Lung microvascular endothelial cell (primary cell): ENCODE data around the gene ZSWIM2. TPM values are rescaled to one million over a fixed set of nuclear protein-coding genes. Genes with fewer than 3 reads are reported as not detected.
"Not testable (repeated sequence)": the region's sequence is repeated elsewhere in the genome, so short reads cannot be mapped to it uniquely, and the experiment has no call there.

Experiments used
- DNase-seq, 2 donors: peaks; one replicate each; pipeline versions ENCODE4 v3.0.0 to v3.0.0-alpha.2; 2010; ENCODE audit warnings: low read depth in 2 of 2
- total RNA-seq: library from RNA; depleted of rRNA; stranded (reverse); fragments of >200 nt; gene quantifications from 2 replicates; pipeline ENCODE4 v1.2.1, GENCODE V29; 2014

ZSWIM2 gene, protein sequence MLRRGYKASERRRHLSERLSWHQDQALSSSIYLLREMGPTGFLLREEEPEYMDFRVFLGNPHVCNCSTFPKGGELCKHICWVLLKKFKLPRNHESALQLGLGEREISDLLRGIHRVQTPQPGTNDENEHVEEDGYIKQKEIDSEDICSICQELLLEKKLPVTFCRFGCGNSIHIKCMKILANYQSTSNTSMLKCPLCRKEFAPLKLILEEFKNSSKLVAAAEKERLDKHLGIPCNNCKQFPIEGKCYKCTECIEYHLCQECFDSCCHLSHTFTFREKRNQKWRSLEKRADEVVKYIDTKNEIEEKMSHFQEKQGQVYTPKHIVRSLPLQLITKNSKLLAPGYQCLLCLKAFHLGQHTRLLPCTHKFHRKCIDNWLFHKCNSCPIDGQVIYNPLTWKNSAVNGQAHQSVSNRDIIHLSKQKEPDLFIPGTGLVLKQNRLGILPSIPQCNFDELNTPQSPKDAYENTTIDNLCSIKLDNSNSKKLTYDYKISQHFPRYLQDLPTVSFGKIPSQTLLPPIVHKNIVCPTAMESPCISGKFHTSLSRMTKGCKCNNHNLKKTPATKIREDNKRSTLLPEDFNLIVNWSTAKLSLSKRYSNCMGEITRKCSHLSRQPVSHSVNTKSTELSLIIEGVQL
- total RNA-seq, result not detected in 2 replicates

DNA sequence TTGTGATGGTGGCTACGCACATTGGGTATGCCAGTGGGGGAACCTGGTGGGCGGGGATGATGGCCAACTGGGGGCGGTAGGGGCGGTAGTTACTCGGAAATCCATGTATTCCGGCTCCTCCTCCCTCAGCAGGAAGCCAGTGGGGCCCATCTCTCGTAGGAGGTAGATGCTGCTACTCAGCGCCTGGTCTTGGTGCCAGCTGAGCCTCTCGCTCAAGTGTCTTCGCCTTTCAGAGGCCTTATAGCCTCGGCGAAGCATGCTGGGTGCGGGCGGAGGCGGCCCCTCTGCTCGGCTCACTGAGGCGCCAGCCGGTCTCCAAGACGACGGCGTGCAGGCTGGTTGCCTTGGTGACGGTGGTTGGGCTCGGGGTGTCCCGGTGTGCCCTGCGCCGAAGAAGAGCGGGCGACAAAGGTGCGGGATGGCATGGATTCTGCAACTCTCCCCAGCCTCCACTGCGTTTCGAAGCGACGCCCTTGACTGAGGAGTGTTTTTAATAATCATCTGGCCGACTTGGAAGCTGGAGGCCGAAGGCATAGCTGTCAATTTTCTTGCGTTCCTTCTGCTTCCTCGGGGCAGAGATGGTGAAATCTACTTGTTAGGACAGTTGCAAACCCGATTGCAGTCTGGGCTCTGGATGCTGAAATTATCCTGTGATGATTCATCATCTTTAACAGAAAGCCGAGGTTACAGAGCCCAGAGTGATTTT is at the start of gene ZSWIM2:
Gene ZSWIM2 (minus strand): TSS at position 298 of the 706 bp plus-strand sequence. CDS start 40 bp downstream, at position 258.
- peak; percentile 27 to 46 for DNase-seq

- DNase-seq, result not testable (repeated sequence)
Measured at GRCh38 chr2:186896220-186896619, 47.2 kb upstream of the ZSWIM2 start.

DNA sequence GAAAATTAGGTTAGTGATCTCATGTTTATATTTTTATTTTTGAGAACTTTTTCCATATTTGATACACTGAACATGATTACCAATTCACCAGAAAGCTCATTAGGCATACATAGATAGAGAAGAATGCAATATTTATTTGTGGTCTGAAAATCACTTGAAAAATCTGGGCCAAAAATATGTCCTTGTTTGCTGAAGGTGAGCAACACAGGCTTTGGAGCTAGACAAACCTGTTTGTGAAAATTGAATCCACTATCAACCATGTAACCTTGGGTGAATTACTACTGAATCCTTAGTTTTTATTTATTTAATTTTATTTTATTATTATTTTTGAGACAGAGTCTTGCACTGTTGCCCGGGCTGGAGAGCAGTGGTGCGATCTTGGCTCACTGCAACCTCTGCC is 46.5 kb upstream of the ZSWIM2 start:
- DNase-seq, result no peak

DNA sequence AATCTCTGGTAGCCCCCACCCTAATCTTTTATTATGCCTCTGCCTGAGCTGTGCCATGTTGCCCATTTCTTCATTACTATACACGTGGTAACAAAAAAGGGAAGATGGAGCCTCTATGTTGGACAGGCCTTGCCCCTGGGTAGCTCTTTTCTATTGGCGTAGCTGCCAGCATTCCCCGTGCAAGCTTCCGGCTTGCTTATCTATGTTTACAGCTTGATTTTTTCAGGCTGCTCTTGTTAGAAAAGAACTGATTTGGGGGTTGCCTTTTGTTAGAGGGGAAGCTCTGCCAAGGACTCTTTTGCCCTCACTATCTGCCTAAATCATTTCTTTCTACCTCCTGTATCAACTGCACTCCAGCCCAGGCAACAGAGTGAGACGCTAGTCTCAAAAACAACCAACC is 45.5 kb upstream of the ZSWIM2 start:
- DNase-seq, result peak in 1 of 2 donors; percentile 16

DNA sequence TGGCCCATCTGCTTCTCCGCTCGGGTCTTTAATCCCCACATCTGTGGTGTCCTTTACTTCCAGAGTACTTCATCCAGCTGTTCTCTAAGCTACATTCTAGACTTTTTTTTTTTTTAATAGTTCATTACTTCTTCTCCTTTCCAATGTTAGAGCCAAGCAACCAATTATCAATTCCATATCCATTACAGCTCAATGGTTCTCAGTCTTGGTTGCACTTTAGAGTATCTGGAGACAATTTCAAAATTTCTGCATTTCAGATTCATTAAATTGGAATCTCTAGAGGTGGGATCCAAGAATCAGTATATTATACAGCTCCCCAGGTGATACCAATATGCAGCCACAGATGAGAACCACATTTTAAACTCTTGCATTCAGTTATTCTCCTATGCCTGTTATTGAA is 43.9 kb upstream of the ZSWIM2 start:
- DNase-seq, result no peak

DNA sequence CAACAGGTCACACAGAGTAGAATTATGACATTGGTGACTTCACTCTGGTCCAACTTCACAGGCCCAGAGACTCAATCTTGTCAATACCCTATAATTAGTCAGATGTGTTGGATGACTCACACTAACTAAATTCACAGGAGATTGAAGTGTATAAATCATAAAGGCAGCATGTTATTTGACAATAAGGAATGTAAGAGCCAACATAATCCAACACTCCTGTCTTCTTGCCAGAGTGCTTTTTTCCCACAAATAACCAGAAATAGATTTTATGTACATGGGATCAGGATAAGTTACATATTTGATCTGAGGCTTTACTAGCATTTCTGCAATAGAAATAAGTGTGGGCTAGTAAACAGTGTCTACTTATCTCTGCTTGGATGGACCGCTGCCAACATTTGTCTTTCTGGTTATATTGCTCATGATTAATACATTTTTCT is 42.2 kb upstream of the ZSWIM2 start:
- peak; percentile 62 to 77 for DNase-seq

DNA sequence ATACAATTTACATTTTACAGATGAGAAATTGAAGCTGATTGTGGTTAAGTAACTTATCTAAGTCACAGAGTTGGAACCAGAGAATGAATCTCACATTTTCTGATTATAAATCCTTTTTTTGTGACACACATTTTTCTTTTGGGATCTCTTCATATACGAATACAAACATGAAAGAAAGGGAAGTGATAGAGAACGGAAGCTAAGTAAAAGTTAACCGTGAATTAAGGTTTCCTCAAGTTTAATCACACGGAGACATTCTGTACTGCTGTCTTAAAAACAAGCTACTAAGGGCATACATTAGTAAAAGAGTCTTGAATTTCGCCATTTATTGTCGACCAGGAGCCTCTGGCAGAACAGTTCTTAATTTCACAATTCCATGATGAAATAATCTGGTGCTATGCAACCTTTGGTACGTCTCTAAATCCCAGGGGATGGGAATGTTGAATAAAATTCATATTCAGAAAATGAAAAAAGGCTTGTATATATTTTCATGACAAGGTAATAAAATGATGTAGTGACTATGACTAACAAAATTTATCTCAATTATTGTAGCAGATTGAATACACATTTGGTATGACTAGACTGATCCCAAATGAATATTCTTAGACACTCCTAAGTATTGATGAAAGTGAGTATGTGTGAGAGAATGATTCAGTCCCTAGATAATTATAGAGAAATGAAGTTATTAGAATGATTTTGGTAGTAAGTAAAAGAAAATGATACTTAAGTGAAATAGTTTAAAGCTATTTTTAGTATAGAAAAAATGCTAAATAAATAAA is 40.3 kb upstream of the ZSWIM2 start:
- no peak for DNase-seq

DNA sequence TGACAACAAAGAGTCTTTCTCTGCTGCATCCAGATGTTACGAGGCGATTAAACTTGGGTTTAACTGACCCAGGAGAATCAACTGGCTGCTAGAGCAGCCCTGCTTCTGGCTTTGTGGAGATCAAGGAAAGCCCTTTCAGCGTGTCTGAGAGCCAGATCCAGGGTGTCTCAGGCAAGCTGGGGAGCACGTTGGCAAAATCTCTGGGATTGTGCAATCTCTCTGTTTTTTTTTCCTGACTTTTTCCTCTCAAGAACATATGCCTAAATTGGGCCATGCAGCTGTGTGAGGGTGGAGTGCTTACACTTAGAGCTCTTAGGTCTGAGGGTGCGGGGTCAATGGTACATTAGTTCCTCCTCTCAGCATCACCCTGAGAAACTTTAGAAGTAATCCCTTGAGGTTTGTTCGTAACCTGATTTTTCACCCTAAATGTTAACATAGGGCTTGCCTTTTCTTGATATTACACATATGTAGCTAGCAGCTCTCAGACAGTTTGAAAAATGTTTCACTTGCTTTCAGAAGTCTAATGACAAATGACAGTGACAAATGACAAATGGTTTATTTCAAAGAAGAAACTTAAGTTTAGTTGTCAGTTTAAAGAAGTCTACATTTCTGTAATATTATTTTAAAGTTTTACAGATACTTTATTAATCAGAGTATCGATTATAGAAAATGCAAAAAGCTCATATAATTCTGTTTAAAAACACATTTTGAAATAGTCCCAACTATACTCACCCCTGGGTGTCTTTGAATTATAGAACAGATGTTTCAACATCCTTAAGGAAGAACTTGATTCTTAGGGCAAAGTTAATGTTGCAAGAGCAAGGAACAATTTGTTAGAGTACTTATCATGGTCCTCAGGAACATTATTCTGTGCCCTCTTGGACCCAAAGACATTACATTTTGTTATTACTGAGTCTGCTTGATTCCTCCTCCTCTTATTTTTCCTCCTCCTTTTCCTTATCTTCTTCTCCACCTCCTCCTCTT is 38.4 kb upstream of the ZSWIM2 start:
- DNase-seq, result peak in 1 of 2 donors; percentile 28

DNA sequence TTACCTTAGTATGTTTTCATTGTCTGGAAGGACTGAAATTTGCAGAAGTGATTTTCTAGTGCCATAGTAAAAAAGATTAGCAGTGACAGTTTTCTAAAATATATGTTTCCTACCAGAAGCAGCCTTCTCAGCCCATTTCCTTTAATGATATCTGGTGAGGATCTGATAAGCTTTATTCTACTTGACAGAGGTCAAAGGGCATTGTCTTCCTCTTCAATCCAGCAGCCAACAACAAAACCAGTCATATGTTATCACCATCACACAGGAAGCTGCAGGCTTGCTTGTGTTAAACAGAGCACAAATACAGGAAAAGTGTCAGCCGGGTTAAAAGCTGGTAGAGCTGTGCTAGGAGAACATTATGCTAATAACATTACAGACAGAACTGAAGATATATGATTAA is 35.6 kb upstream of the ZSWIM2 start:
- DNase-seq, result peak; percentile 98

DNA sequence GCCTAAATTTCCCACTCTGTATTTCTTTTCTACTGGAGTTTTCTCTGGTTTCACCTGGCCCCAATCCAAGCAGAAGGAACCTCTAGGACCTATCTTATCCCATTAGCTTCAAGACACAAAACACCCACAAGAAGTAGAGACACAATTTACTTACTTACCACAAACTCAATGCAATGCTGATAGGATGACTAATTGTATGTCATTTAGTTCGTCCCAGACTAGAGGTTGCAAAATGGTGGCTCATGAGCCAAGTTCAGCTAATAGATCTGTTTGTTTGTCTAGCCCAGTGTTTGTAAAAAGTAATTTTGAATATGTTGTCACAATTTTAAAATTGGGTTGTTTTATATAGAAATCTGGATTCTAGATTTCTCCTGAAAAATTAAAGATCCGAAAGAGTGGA is 34.7 kb upstream of the ZSWIM2 start:
- DNase-seq, result peak in 1 of 2 donors; percentile 21

- peak; percentile 86 for DNase-seq
Measured at GRCh38 chr2:186882511-186883071, 33.6 kb upstream of the ZSWIM2 start.

DNA sequence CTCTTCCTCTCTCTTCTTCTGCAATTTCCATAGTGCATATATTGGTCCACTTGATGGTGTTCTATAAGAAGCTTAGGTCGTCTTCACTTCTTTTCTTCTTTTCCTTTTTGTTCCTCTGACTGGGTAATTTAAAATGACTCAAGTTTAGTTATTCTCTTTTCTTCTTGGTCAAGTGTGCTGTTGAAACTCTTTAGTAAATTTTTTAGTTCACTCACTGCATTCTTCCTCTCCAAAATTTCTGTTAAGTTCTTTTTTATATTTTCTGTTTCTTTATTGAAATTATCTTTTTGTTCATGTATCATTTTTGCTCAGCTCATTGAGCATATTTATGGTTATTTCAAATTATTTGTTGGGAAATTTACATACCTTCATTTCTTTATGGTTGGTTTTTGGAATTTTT is 32.7 kb upstream of the ZSWIM2 start:
- DNase-seq, result no peak

- DNase-seq, result no peak
Measured at GRCh38 chr2:186879312-186879711, 30.3 kb upstream of the ZSWIM2 start.

DNA sequence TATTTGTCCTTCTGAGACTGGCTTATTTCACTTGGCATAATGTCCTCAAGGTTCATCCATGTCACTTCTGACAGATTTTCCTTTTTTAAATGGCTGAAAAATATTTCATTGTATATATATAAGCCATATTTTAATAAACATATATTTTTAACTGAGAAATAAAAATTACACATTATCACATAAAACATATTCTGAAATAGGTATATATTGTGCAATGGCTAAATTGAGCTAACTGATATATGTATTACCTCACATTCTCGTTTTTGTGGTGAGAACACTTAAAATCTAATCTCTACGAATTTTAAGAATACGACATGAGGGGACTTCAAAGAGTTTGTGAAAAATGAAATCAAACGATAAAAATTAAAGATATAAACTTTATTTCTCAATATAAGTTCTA is 25.7 kb upstream of the ZSWIM2 start:
- no peak for DNase-seq

DNA sequence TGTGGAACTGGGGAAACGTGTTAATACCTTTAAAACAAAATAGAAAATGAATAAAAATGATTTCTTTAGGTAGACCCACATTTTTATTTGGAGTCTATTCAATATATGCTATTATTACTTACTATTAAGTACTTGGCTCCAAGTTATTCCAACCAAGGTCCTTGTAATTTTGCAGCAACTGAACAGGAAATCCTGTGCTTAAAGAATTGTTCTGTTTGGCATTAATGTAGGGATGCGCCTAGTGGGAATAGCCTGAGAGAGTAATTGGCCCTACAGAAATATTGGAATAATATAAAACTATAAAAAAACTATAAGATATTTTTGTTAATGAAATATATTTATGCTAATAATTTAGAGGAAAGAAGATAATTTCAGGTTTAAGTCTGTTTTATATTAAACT is 22.9 kb upstream of the ZSWIM2 start:
- peak in 1 of 2 donors; percentile 58 for DNase-seq

- peak; percentile 52 to 81 for DNase-seq
Measured at GRCh38 chr2:186868344-186868743, 19.4 kb upstream of the ZSWIM2 start.

GRCh38 chr2:186862869-186863709 is 14.1 kb upstream of the ZSWIM2 start:
- DNase-seq, result peak; percentile 73 to 85

DNA sequence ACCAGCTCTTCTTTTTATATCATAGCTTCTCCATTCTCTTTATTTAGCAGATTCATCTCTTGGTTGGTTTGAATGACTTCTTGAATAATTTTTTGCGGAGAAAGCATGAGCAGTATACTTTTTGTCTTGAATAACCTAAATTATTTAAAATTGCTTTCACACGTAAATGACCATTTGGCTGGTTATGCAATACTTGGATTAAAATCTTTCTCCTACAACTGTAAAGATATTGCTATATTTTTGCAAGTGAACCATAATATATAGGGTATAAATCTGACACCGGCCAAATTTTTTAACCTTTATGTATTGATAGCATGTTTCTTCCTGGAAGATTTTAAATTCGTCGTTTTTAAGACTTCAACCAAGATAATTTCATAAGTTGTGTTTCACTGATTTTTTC is 6.2 kb upstream of the ZSWIM2 start:
- DNase-seq, result no peak

DNA sequence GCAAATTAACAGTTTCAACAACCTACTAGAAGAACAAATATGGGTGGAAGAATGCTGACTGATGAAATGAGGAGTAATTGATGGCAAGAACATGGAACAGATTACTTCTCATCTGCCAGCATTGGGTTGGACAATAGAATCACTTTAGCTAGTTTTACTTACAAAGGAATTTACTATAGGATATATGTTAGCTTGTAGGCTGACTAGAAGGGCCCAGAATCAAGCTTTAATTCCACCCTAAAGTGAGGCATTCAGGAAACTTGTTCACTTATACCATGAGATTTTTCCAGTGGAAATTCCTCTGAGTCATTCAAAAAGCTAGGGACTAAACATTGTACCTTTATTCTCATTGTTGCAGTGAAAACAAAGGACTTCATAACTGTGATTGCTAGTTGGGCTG is 5.0 kb upstream of the ZSWIM2 start:
- DNase-seq, result peak; percentile 71 to 89
